Parathyroid adenoma (tissue), 2 donors: Measurements from ENCODE around the gene SLAMF1.

Experiments
- H2AFZ ChIP-seq: fragments of 300-600 bp; sonication (generic); one replicate; pipeline ENCODE4 v1.7.0; 2017; ENCODE audit warnings: antibody characterized with exemption, mild to moderate bottlenecking
- H3K27ac ChIP-seq: fragments of 300-600 bp; sonication (generic); one replicate; pipeline ENCODE4 v1.7.0; 2017
- H3K27me3 ChIP-seq: fragments of 300-600 bp; sonication (generic); one replicate; pipeline ENCODE4 v1.7.0; 2017; ENCODE audit warnings: low read length; ENCODE audit not compliant: control insufficient read depth, insufficient read depth
- H3K36me3 ChIP-seq: fragments of 300-600 bp; sonication (generic); one replicate; pipeline ENCODE4 v1.7.0; 2017; ENCODE audit warnings: low read length; ENCODE audit not compliant: control insufficient read depth, insufficient read depth
- H3K4me1 ChIP-seq: fragments of 300-600 bp; sonication (generic); one replicate; pipeline ENCODE4 v1.7.0; 2017; ENCODE audit warnings: control low read depth
- H3K4me2 ChIP-seq: fragments of 300-600 bp; sonication (generic); one replicate; pipeline ENCODE4 v1.7.0; 2017; ENCODE audit warnings: low read length
- H3K4me3 ChIP-seq: fragments of 300-600 bp; sonication (generic); one replicate; pipeline ENCODE4 v1.7.0; 2017; ENCODE audit warnings: low read depth, low read length
- H3K79me2 ChIP-seq: fragments of 300-600 bp; sonication (generic); one replicate; pipeline ENCODE4 v1.7.0; 2017; ENCODE audit warnings: control low read depth
- H3K9ac ChIP-seq: fragments of 300-600 bp; sonication (generic); one replicate; pipeline ENCODE4 v1.7.0; 2017; ENCODE audit warnings: mild to moderate bottlenecking
- H3K9me3 ChIP-seq: fragments of 300-600 bp; sonication (generic); one replicate; pipeline ENCODE4 v1.7.0; 2017; ENCODE audit warnings: low read length; ENCODE audit not compliant: control insufficient read depth
- CTCF ChIP-seq: fragments of 300-600 bp; sonication (generic); IDR thresholded peaks from one replicate; pipeline ENCODE4 v1.7.0; 2017; ENCODE audit warnings: antibody characterized with exemption, mild to moderate bottlenecking
- donor health status: primary hyperparathyroidism.

Gene SLAMF1

GRCh38 chr1:160581961-160582360, 64.9 kb downstream of the SLAMF1 start:
- no peak overlapping the region for H3K4me2 ChIP-seq
- H3K4me3 ChIP-seq = no peak overlapping the region
- no peak overlapping the region for H3K27ac ChIP-seq
- H3K9ac ChIP-seq = no peak overlapping the region
- no peak overlapping the region for H2AFZ ChIP-seq
- no peaks in the 10 kb centered on the region for H3K27me3 ChIP-seq
- no peak for TF ChIP-seq CTCF
- no peaks in the 10 kb centered on the region for H3K9me3 ChIP-seq
- no peaks in the 10 kb centered on the region for H3K4me1 ChIP-seq
- no peaks in the 10 kb centered on the region for H3K36me3 ChIP-seq
- no peaks in the 10 kb centered on the region for H3K79me2 ChIP-seq

- Histone ChIP-seq H3K9me3 (no peaks in the 10 kb centered on the region), H3K4me1 (no peaks in the 10 kb centered on the region), H2AFZ (no peak overlapping the region), H3K4me2 (no peak overlapping the region), H3K4me3 (no peak overlapping the region), H3K79me2 (no peaks in the 10 kb centered on the region), H3K27me3 (no peaks in the 10 kb centered on the region), H3K27ac (no peak overlapping the region), H3K36me3 (no peaks in the 10 kb centered on the region), H3K9ac (no peak overlapping the region)
- TF ChIP-seq CTCF = no peak
Observed at GRCh38 chr1:160580221-160580812, 66.5 kb downstream of the SLAMF1 start.

- no peak within 1 kb of the TSS for H3K27ac ChIP-seq
- no peaks in the 10 kb centered on the region for H3K9me3 ChIP-seq
- no peaks in the 10 kb centered on the region for H3K27me3 ChIP-seq
- peak within 1 kb of the TSS; percentile 16 for H3K4me3 ChIP-seq
- H3K9ac ChIP-seq = no peak within 1 kb of the TSS
- no peak within 1 kb of the TSS for H3K4me2 ChIP-seq
- no peaks in the 10 kb centered on the region for H3K4me1 ChIP-seq
- H2AFZ ChIP-seq = no peak within 1 kb of the TSS
- no peak for TF ChIP-seq CTCF
- no peaks in the 10 kb centered on the region for H3K36me3 ChIP-seq
- no peaks in the 10 kb centered on the region for H3K79me2 ChIP-seq
Observed at GRCh38 chr1:160579216-160579701, 67.6 kb downstream of the SLAMF1 start, which contains the start of gene CD84. Gene CD84 (minus strand): TSS chr1:160579496. CDS start chr1:160579437, 59 bp downstream.

- TF ChIP-seq CTCF = no peak
- Histone ChIP-seq H3K27ac (no peak overlapping the region), H3K4me1 (no peaks in the 10 kb centered on the region)
Observed at GRCh38 chr1:160578525-160579191, 68.2 kb downstream of the SLAMF1 start.

GRCh38 chr1:160578175-160578524, 68.7 kb downstream of the SLAMF1 start:
- no peaks in the 10 kb centered on the region for H3K4me1 ChIP-seq
- H3K79me2 ChIP-seq = no peaks in the 10 kb centered on the region
- H2AFZ ChIP-seq = no peak overlapping the region
- TF ChIP-seq CTCF = no peak
- H3K36me3 ChIP-seq = no peaks in the 10 kb centered on the region
- H3K9me3 ChIP-seq = no peaks in the 10 kb centered on the region
- H3K9ac ChIP-seq = no peak overlapping the region
- H3K4me2 ChIP-seq = no peak overlapping the region
- H3K27me3 ChIP-seq = no peaks in the 10 kb centered on the region
- H3K4me3 ChIP-seq = no peak overlapping the region
- H3K27ac ChIP-seq = no peak overlapping the region

More at GRCh38 chr1:160578525-160579191, 68.2 kb downstream of the SLAMF1 start:
- H3K9ac ChIP-seq = no peak overlapping the region
- peak overlapping the region; percentile 16 for H3K4me3 ChIP-seq
- no peak overlapping the region for H3K4me2 ChIP-seq
- H3K36me3 ChIP-seq = no peaks in the 10 kb centered on the region
- no peaks in the 10 kb centered on the region for H3K79me2 ChIP-seq
- H3K9me3 ChIP-seq = no peaks in the 10 kb centered on the region
- H2AFZ ChIP-seq = no peak overlapping the region
- no peaks in the 10 kb centered on the region for H3K27me3 ChIP-seq
